ENCODE data around the gene C9orf72. TPM values are rescaled to one million over a fixed set of nuclear protein-coding genes. Genes with fewer than 3 reads are reported as not detected.

The C9orf72 gene
- total and polyA plus RNA-seq, 9 of the 15 experiments (the other 6 are each of a cell fraction or from before 2014, with no cell fraction given) = 2.3 to 7.3 (median 4.1) TPM

DNA sequence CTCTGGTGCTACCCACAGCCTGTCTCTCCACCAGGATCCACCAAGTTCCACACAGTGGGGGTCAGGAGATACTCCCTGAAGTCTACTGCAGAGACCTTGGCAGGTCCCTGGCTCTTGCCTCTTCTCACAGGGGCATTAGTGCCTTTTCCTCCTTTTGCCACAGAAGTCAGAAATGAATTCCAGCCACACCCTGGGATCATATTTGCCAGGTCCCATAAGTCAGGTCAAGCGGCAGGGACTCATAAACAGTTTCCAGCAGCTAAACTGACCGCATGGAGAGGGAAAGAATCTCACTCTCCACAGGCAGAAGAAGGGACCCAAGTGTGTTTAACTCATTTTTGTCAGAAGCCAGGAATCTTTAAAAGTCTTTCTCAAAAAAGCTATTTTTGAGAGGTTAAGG, 62.5 kb downstream of the C9orf72 start:
- FAIRE-seq (no peak), DNase-seq (ENCODE audit: extremely low read depth in 1 of 4, low spot score in 3 of 4) (no peak), ATAC-seq (no peak)
- Histone ChIP-seq H3K9me1 (ENCODE audit: control insufficient read depth, insufficient read depth, low read length) (no peaks in the 10 kb centered on the region), H3K27me3 (ENCODE audit: control insufficient read depth in 2 of 2, insufficient read depth in 2 of 2, low read length in 2 of 2) (no peaks in the 10 kb centered on the region), H3K79me2 (ENCODE audit: control insufficient read depth, insufficient read depth, low read length) (peaks cover 50% of the 10 kb centered on the region), H3K9me3 (replicated peaks; ENCODE audit: control insufficient read depth, insufficient read depth, low read depth, low read length) (no peaks in the 10 kb centered on the region), H3K27ac (ENCODE audit: extremely low read depth, low read depth, low read length) (no peak overlapping the region), H2AFZ (ENCODE audit: low read depth, low read length) (no peak overlapping the region), H3K9ac (ENCODE audit: insufficient read depth in 1 of 2, low read depth in 2 of 2, low read length in 2 of 2) (no peak overlapping the region), H3K4me2 (ENCODE audit: insufficient read depth, low read length) (no peak overlapping the region), H3K4me3 (no peak overlapping the region), H3K36me3 (ENCODE audit: control insufficient read depth, insufficient read depth, low read length) (peaks cover 6% of the 10 kb centered on the region; the same call in 1 of the 3 replicates), H3K4me1 (replicated peaks in 1 of 2; ENCODE audit: control insufficient read depth in 2 of 2, insufficient read depth in 2 of 2, low read length in 2 of 2) (peaks cover 0 to 2% of the 10 kb centered on the region in 2 experiments; a peak in 2 of 5 replicates), H4K20me1 (replicated peaks; ENCODE audit: control insufficient read depth, insufficient read depth, low read length) (no peaks in the 10 kb centered on the region)
- BruUV-seq (replicated peaks) = no TSS peak
- TF ChIP-seq FIP1L1 (IDR thresholded peaks at IDR 0.05; ENCODE audit: low read depth, low read length, poor library complexity, severe bottlenecking) = no peak
- no peak for TF ChIP-seq HINFP (tag; conservative IDR thresholded peaks at IDR 0.05; ENCODE audit: low read depth)
- in situ Hi-C loops (cut with MboI) (no loop called here), intact Hi-C loops (cut with micrococcal nuclease) (no loop called here)
- ChIA-PET POLR2A (no interaction called here), CTCF (ENCODE audit: low intra/inter-chr PET ratio) (no interaction called here)
- WGBS (ENCODE audit: insufficient coverage, low coverage, missing lambda C conversion rate) = 78% methylated on average over 2 of the region's 2 CpGs

DNA sequence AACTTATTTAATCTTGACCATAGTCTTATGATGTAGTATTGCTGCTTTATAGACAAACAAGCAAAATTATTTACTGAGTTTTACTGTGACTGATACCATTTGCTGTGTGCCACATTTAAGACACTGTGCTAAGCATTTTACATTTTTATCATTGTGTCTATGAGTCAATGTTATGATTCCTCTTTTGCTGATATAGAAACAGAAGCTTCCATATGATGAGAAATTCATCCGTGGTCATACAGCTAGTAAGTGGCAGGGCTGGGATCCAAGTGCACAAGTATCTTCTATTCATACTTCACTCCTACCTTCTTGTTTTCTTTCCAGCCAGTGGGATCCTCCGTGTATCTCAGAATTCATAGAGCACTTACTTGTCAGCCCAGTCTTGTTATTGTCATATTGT, 66.3 kb downstream of the C9orf72 start:
- ChIA-PET CTCF (ENCODE audit: low intra/inter-chr PET ratio) (no interaction called here), POLR2A (no interaction called here)
- Histone ChIP-seq H4K20me1 (replicated peaks; ENCODE audit: control insufficient read depth, insufficient read depth, low read length) (no peaks in the 10 kb centered on the region), H3K4me2 (ENCODE audit: insufficient read depth, low read length) (no peak overlapping the region), H3K4me1 (replicated peaks in 1 of 2; ENCODE audit: control insufficient read depth in 2 of 2, insufficient read depth in 2 of 2, low read length in 2 of 2) (peaks cover 0 to 2% of the 10 kb centered on the region in 2 experiments; a peak in 3 of 5 replicates), H3K4me3 (no peak overlapping the region), H2AFZ (ENCODE audit: low read depth, low read length) (no peak overlapping the region), H3K27me3 (ENCODE audit: control insufficient read depth in 2 of 2, insufficient read depth in 2 of 2, low read length in 2 of 2) (no peaks in the 10 kb centered on the region), H3K27ac (ENCODE audit: extremely low read depth, low read depth, low read length) (no peak overlapping the region), H3K9me3 (replicated peaks; ENCODE audit: control insufficient read depth, insufficient read depth, low read depth, low read length) (no peaks in the 10 kb centered on the region), H3K9me1 (ENCODE audit: control insufficient read depth, insufficient read depth, low read length) (no peaks in the 10 kb centered on the region), H3K79me2 (ENCODE audit: control insufficient read depth, insufficient read depth, low read length) (peaks cover 14% of the 10 kb centered on the region), H3K36me3 (ENCODE audit: control insufficient read depth, insufficient read depth, low read length) (peaks cover 6% of the 10 kb centered on the region; the same call in 1 of the 3 replicates), H3K9ac (ENCODE audit: insufficient read depth in 1 of 2, low read depth in 2 of 2, low read length in 2 of 2) (no peak overlapping the region)
- BruUV-seq (replicated peaks) = no TSS peak
- DNase-seq (ENCODE audit: extremely low read depth in 1 of 4, low spot score in 3 of 4) = no peak
- FAIRE-seq = no peak
- no peak for ATAC-seq
- 43% methylated on average over 2 of the region's 2 CpGs for WGBS (ENCODE audit: insufficient coverage, low coverage, missing lambda C conversion rate)
- in situ Hi-C loops (cut with MboI) (no loop called here), intact Hi-C loops (cut with micrococcal nuclease) (no loop called here)
- TF ChIP-seq BRF1 (IDR thresholded peaks at IDR 0.05; ENCODE audit: borderline replicate concordance, extremely low read depth, insufficient read length) = no peak

All from K562 (cell line).